ENCODE measurements around the gene ACVRL1. TPM values are rescaled to one million over a fixed set of nuclear protein-coding genes. Genes with fewer than 3 reads are reported as not detected.

ACVRL1 gene
- total RNA-seq, 1 experiment from 2014 or later: not detected

- H3K4me1 Mint-ChIP-seq: peaks cover 11 to 20% of the 10 kb centered on the region in 2 experiments
- H3K9me3 ChIP-seq (ENCODE audit: control insufficient read depth, low read depth, low read length): no peaks in the 10 kb centered on the region
- no peak overlapping the region for H3K4ac ChIP-seq (ENCODE audit: low read depth, low read length)
- peaks cover 40% of the 10 kb centered on the region for H3K27me3 Mint-ChIP-seq (ENCODE audit: low read depth)
- H3K4me3 Mint-ChIP-seq: 0 out of 5 replicates have a peak overlapping the region, but pooled peaks of 1 of the 2 experiments have one; percentile 89
- no peak for TF ChIP-seq CTCF (conservative IDR thresholded peaks at IDR 0.05)
- H3K79me2 ChIP-seq (ENCODE audit: insufficient read depth, low read length): peaks cover 3% of the 10 kb centered on the region; the same call in 1 of the 2 replicates
- no peak overlapping the region for H3K27ac Mint-ChIP-seq
- no peaks in the 10 kb centered on the region for H4K20me1 ChIP-seq (ENCODE audit: control insufficient read depth, insufficient read depth, insufficient read length)
- H3K9me3 Mint-ChIP-seq: no peaks in the 10 kb centered on the region
- H3K4me1 ChIP-seq (ENCODE audit: insufficient read depth, low read length): no peaks in the 10 kb centered on the region
- no peak overlapping the region for H3K14ac ChIP-seq (ENCODE audit: insufficient read depth, low read length)
- no peak overlapping the region for H4K8ac ChIP-seq (replicated peaks; ENCODE audit: insufficient read length, low read depth, low read length)
- H3K27me3 ChIP-seq (ENCODE audit: insufficient read depth, low read length): peaks cover 17% of the 10 kb centered on the region; the same call in 1 of the 2 replicates
- H2BK15ac ChIP-seq (ENCODE audit: low read depth, low read length): no peak overlapping the region
- peaks cover 12% of the 10 kb centered on the region for H3K23me2 ChIP-seq (ENCODE audit: insufficient read length, low read depth, low read length, poor library complexity, severe bottlenecking)
- H2BK120ac ChIP-seq (ENCODE audit: low read depth, low read length, poor library complexity, severe bottlenecking): no peak overlapping the region
- H4K91ac ChIP-seq (ENCODE audit: insufficient read length, low read depth, low read length): no peak overlapping the region
- DNase-seq: no peak
- no CpG with 5 or more reads among the region's 4 CpGs for WGBS (ENCODE audit: extremely low coverage, insufficient read length, low lambda C conversion rate)
- no peak overlapping the region for H2BK5ac ChIP-seq (ENCODE audit: insufficient read length, low read length)
- H3K79me1 ChIP-seq (ENCODE audit: insufficient read depth, low read depth, low read length, poor library complexity, severe bottlenecking): no peaks in the 10 kb centered on the region
- H2BK12ac ChIP-seq (ENCODE audit: insufficient read length, low read depth, low read length): no peak overlapping the region
- no peak overlapping the region for H3K4me2 ChIP-seq (ENCODE audit: insufficient read depth, insufficient read length, low read length)
- H2BK20ac ChIP-seq (ENCODE audit: low read depth, low read length, poor library complexity, severe bottlenecking): no peak overlapping the region
- no peak overlapping the region for H2AK5ac ChIP-seq (ENCODE audit: insufficient read length, low read length)
- H3K9ac ChIP-seq (ENCODE audit: extremely low read depth, insufficient read length, low read length): no peak overlapping the region
- no peak overlapping the region for H3K23ac ChIP-seq (ENCODE audit: insufficient read length, low read depth, low read length)
- no peak overlapping the region for H3K27ac ChIP-seq (ENCODE audit: insufficient read length, low read depth, low read length)
- no peak overlapping the region for H4K5ac ChIP-seq (ENCODE audit: insufficient read length, low read depth, low read length)
- no peak overlapping the region for H3K56ac ChIP-seq (ENCODE audit: insufficient read length, low read depth, low read length)
- H3K18ac ChIP-seq (ENCODE audit: insufficient read length, low read depth, low read length): no peak overlapping the region
- no peaks in the 10 kb centered on the region; a peak in 2 of 7 replicates for H3K36me3 Mint-ChIP-seq (ENCODE audit: insufficient read depth in 1 of 3, low read depth in 3 of 3)
- H3T11ph ChIP-seq (ENCODE audit: low read length): no peak overlapping the region
- no peak overlapping the region for H2AFZ ChIP-seq (ENCODE audit: low read length)
Observed at GRCh38 chr12:51953864-51954263, 46.6 kb downstream of the ACVRL1 start.
